Left ventricle myocardium superior (tissue), 1 donor: Measurements from ENCODE around the gene CNTNAP4. TPM values are rescaled to one million over a fixed set of nuclear protein-coding genes. Genes with fewer than 3 reads are reported as not detected.

Experiments used
- ATAC-seq: fragments of 200-7000 bp; cut with Tn5 transposase; one replicate; pipeline ENCODE4 v1.9.1; 2020; ENCODE audit warnings: mild to moderate bottlenecking, moderate library complexity
- DNase-seq: peaks from one replicate; pipeline ENCODE4 v3.0.0-alpha.2; 2020
- intact Hi-C: fragments of 100-400 bp; cut with micrococcal nuclease; formaldehyde crosslinking; loops from one replicate; pipeline ENCODE4 v1.11.0; 2022
- total RNA-seq: library from RNA; stranded (reverse); fragmentation: NEBNext Ultra II Directional; extraction: Animal tissue kit (Norgen Biotek cat#: 25700); gene quantifications from one replicate; pipeline ENCODE4 v1.2.1, GENCODE V29; 2021
- donor health status: DM: no; HTN: yes; CAD: no; lungs with severe emphysema.

The CNTNAP4 gene
- total RNA-seq, 1 donor from 2014 or later: not detected

DNA sequence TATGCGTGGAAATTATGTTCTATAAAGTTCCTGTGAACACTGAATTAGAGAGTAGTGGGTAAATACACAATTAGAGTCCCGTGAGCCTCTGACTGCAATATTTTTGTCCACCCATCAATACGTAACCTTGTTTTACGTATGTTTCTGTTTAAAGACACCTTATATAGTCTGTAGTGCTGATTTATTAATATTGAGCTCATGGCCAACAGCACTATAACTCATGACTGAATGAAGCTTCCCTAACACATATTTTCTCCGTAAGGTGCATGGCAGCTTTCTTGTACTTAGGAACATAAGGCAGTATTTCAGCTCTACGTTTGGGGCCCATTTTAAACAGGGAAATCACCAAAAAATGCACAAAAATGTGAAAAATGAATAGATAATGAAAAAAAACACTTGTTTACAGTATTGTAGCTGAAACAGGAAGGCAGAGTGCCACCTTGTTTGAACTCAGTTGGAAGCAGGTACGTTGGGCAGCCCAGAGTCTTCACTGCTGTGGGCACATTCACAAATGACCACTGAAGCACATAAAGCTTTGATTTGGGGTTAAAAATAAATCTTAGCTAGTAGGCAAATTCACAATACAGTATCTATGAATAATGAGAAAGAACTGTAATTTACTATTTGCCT lies 108.5 kb downstream of the CNTNAP4 start:
- intact Hi-C loops: no loop called here
- no peak for DNase-seq
- ATAC-seq: no peak

DNA sequence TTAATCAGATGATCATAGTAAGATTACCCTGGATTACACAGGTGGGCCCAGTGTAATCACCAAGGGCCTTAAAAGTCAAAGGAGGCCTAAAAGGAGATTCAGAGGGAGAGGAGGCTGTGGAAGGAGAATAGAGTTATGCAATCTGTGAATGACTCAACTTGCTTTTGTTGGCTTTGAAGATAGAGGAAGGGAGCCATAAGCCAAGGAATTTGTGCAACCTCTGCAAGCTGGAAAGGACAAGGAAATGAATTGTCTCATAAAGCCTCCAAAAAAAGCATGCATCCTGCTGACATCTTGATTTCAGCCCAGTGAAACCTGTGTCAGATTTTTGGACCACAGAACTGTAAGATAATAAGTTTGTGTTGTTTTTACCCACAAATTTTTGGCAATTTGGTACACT lies 109.6 kb downstream of the CNTNAP4 start:
- DNase-seq (no peak), ATAC-seq (peak; percentile 93)
- intact Hi-C loops: no loop called here

DNA sequence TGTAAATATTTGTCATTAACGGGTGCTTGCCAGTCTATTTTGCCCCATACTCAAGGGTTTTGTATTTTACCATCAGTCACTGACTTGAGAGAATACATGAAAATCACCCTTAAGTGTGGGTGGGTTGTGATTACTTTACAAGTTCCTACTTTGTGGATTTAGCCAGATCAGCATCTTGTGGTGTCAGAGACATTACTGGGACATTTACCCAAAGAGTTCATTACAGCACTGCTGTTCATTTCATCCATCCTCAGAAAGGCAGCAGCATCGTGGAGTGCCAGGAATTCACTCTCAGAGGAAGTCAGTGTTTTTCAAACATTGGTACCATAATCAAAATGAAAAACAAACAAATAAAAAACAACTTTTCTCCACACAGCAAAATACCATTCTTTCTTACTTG lies 110.8 kb downstream of the CNTNAP4 start:
- ATAC-seq (no peak), DNase-seq (no peak)
- intact Hi-C loops: no loop called here

DNA sequence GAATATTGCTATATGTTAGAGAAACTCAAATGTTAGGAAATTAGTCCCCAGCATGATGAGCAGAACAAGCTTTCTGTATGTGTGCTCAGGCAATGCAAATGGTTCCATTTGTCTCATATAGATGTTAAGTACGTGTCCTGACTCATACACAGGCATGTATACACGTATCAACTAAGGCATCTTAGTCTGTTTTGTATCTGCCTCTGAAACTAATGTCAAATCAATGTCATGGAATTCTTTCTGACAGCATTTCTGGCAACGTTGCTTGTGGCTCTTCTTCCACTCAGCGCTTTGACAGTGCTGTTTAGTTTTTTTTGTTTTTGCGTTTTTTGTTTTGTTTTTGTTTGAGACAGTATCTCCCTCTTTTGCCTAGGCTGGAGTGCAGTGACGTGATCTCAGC lies 111.9 kb downstream of the CNTNAP4 start:
- intact Hi-C loops: no loop called here
- no peak for DNase-seq
- no peak for ATAC-seq

DNA sequence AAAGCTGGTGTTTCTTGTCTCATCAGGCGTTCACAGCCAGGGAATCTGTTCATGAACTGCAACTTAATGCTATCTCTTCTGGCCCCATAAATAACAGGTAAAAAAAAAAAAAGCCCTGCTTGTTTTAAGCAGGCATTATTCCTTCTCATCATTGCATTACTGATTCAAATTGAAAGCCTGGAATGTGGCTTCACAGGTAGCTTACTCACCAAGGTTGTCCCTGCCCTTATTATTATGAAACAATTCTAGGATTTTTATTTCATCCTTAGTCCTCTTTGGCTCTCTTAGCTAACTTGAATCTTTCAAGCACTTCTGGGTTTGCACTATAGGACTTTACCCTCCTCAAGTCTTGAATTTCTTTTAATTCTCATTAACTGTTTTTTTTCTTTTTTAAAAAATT lies 113.3 kb downstream of the CNTNAP4 start:
- no peak for DNase-seq
- intact Hi-C loops: no loop called here

DNA sequence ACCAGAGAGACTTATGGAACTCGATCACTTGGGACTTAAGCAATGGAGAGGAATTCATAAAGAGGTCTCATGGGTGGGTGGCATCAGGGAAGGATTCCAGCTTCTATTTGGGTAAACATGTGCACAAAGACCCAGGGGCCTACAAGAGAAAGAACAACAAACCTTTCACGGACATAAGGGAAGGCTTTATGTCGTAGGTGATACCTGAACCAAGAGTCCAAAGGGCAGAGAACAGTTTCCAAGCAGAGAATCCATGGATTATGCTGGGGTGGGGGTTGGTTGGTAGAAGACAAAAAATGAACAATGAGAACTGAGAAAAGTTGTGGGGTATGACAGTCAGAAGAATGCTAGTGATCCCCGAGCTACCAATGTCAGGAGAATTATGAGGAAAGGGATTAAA lies 119.8 kb downstream of the CNTNAP4 start:
- ATAC-seq (no peak), DNase-seq (no peak)
- intact Hi-C loops: no loop called here

More for the DNA sequence above, 113.3 kb downstream of the CNTNAP4 start:
- ATAC-seq: no peak

- no peak for ATAC-seq
- DNase-seq: no peak
- intact Hi-C loops: no loop called here
These were observed 132.5 kb downstream of the CNTNAP4 start for GRCh38 chr16:76409706-76410105.

DNA sequence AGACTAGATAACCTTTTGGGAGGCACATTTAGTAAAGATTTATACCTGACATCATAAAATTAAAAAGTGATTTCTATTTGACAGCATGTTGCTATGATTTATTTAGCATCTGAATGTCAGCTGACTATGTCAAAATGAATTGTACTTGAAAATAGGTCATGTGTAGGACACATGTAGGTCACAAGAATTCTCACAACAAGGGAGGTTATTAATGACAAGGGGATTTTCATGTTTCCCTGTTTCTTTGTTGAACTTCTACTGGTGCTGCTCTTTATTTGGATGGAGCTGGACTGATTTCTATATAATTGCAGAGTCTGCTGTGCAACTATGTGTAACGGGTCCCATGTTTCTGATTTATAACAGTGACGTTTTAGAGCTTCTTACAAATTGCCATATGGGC lies 144.4 kb downstream of the CNTNAP4 start:
- ATAC-seq (no peak), DNase-seq (no peak)
- intact Hi-C loops: no loop called here

GRCh38 chr16:76428858-76429257 lies 151.7 kb downstream of the CNTNAP4 start:
- no peak for ATAC-seq
- intact Hi-C loops: no loop called here
- DNase-seq: no peak

DNA sequence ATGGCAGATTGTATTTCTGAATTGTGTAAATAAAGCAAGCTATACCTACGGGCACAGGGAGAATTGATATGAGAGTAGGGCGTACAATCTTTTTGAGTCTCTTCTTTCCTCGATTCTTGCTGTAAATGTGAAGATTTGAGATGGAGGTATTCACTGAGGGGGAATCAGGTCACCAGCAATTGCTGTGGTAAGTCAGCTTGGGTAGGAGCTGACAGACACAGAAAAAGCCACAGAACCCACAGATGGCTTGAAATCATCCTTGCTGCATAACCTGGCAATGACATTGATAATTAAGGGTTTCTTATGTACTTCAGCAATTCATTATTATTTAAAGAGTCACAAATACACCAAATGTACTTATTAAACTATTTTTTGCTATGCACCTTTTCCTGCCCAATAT lies 164.2 kb downstream of the CNTNAP4 start:
- intact Hi-C loops: no loop called here
- ATAC-seq: no peak

DNA sequence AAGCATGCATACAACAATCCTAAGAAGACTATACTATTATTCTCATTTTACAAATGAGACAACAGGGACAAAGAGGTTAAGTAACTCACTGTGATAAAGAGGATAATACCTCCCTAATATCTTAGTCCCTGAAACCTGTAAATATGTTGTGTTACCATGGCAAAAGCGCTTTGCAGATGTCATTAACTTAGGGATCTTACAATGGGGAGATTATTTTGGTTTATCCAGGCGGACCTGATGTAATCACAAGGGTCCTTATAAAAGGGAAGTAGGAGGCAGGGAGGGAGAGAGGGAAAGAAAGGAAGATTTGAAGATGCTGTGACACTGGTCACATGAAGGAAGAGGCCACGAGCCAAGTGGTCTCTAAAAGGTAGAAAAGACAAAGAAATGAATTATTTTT lies 164.7 kb downstream of the CNTNAP4 start:
- DNase-seq (no peak), ATAC-seq (no peak)
- intact Hi-C loops: no loop called here

More for the DNA sequence above, 164.2 kb downstream of the CNTNAP4 start:
- DNase-seq: no peak

GRCh38 chr16:76443973-76444372 lies 166.8 kb downstream of the CNTNAP4 start:
- DNase-seq (no peak), ATAC-seq (no peak)
- intact Hi-C loops: no loop called here

DNA sequence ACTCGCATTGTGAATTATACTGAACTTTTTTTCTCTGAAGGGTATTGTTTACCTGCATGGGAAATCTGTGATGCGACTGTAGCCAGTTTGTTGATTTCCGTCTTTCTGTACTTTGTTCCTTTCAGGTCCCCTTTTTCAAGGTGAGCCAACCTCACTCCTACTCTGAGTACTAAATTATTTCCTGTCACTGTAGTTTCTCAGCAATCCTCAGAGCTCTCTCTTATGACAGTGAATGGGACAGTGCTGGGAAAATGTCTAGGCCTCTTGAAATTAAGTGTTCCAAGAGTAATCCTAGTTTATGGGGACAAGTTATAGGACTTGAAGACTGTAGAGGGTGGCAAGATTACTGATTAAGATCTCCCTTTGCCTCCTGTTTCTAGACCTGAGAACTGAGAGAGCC lies 167.6 kb downstream of the CNTNAP4 start:
- no peak for ATAC-seq
- intact Hi-C loops: no loop called here
- no peak for DNase-seq

DNA sequence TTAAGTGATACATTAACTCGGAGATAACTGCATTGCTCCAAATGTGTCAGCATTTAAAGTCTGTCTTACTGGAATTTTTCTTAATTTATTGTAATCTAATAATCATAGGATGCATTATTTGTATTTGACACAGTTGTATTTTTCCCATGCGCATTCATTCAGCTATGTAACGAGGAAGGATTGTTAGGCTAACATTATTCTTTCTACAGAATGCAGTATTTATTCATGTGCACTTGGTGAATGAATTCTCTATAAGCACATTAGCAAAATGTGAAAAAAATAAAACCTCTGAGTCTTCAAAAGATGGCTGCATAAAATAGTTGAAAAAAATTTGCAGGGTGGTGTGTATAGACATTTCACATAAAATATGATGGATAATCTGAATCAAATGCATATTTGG lies 168.6 kb downstream of the CNTNAP4 start:
- DNase-seq (no peak), ATAC-seq (no peak)
- intact Hi-C loops: no loop called here

DNA sequence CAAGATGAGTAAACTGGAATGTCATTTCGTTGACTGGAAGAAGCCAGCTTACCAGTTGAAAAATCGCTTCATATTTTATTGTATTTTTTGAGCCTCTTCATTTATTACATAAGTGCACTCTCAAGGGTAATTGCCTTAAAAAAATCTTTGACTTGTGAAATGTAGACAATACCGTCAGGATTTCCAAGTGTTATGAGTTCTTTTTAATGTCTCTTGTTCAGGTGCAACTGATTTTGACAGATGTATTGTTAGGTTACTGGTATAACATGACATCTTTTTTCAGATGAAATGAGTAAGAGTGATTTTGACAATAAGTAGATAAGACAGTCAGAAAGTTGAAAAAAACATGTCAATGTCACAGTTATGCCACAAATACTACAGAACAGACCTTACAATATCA lies 169.1 kb downstream of the CNTNAP4 start:
- ATAC-seq (no peak), DNase-seq (no peak)
- intact Hi-C loops: no loop called here

DNA sequence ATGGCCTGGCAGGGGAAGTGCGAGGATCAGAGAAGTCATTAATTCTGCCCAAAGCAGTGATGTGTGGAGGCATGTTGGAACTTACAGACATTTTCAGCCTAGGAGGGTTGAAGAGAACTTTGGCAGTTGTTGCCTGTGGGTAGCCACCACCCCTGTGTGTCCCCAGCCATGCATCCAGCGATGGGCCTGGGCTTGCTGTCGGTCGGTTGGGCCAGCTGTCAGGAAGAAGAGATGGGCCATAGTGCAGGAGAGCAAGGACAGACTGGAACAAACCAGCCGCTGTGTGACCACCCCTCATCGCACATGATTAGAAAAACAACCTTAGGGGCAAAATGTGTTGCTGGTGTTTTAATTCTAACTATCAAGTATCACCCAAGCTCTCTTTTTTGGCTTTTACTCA lies 173.7 kb downstream of the CNTNAP4 start:
- intact Hi-C loops: no loop called here
- ATAC-seq (no peak), DNase-seq (no peak)

- intact Hi-C loops: no loop called here
- no peak for DNase-seq
- no peak for ATAC-seq
These were observed 178.1 kb downstream of the CNTNAP4 start for GRCh38 chr16:76455257-76455656.

- ATAC-seq: no peak
- intact Hi-C loops: no loop called here
- DNase-seq: no peak
These were observed 178.8 kb downstream of the CNTNAP4 start for GRCh38 chr16:76456016-76456415.

GRCh38 chr16:76459111-76459510 lies 181.9 kb downstream of the CNTNAP4 start:
- no peak for DNase-seq
- ATAC-seq: no peak
- intact Hi-C loops: no loop called here

GRCh38 chr16:76461836-76462235 lies 184.6 kb downstream of the CNTNAP4 start:
- intact Hi-C loops: no loop called here
- DNase-seq (no peak), ATAC-seq (no peak)

DNA sequence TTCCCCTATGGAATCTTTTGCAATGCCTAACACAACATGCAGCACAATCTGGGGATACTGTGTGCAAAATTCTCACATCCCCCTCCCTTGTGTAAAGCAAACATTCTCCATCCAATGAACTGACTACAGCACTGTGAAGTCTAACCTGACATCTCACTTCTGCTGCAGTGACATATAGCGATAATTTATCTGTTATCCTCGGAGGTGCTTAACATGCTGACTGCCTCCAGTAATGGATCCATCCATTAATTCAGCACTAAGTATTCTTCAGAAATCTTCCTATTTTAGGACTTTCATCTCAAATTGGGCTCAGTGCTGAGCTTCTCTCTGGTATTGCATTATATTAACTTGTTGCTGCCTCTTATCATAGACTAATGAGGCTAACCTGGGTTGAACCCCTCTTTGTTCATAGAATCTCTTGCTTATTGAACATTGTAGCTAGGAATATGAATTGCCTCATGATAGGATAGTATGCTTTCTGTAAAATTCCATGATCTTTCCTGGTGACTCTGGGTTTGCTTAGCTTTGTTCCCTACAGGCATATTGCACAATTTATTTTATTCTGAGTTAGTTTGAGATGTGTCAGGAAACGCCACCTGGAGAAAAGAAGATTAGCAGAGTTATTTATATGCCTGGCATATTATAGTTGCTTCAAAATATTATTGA lies 187.9 kb downstream of the CNTNAP4 start:
- intact Hi-C loops: no loop called here
- no peak for DNase-seq
- ATAC-seq: no peak
